Measurements from ENCODE around the gene SEPTIN12. TPM values are rescaled to one million over a fixed set of nuclear protein-coding genes. Genes with fewer than 3 reads are reported as not detected.

Gene SEPTIN12
- total RNA-seq, 4 donors from 2014 or later: 1.7 TPM; not detected in 3

- Histone ChIP-seq H3K27ac (replicated peaks in 1 of 4) (peak overlapping the region; percentile 86 to 91 (median 90)), H3K9me3 (no peaks in the 10 kb centered on the region), H3K4me1 (peaks cover 35 to 52% (median 40%) of the 10 kb centered on the region in 4 donors), H3K27me3 (no peaks in the 10 kb centered on the region), H3K4me3 (peak overlapping the region; percentile 89 to 95 (median 94)), H3K36me3 (peaks cover 4 to 26% (median 25%) of the 10 kb centered on the region in 4 donors)
- intact Hi-C loops (cut with DNase I): loop anchor here (5.0 kb wide), 3 partner anchors 34 to 79 kb away; partner anchors contain the start of genes GLYR1, ROGDI and UBN1
- WGBS: 54% methylated on average over 17 of the region's 17 CpGs
- TF ChIP-seq, protein P1, sequence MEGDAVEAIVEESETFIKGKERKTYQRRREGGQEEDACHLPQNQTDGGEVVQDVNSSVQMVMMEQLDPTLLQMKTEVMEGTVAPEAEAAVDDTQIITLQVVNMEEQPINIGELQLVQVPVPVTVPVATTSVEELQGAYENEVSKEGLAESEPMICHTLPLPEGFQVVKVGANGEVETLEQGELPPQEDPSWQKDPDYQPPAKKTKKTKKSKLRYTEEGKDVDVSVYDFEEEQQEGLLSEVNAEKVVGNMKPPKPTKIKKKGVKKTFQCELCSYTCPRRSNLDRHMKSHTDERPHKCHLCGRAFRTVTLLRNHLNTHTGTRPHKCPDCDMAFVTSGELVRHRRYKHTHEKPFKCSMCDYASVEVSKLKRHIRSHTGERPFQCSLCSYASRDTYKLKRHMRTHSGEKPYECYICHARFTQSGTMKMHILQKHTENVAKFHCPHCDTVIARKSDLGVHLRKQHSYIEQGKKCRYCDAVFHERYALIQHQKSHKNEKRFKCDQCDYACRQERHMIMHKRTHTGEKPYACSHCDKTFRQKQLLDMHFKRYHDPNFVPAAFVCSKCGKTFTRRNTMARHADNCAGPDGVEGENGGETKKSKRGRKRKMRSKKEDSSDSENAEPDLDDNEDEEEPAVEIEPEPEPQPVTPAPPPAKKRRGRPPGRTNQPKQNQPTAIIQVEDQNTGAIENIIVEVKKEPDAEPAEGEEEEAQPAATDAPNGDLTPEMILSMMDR (IDR thresholded peaks at IDR 0.05): no peak
- no peak for TF ChIP-seq EP300 (IDR thresholded peaks at IDR 0.05)
- TF ChIP-seq POLR2AphosphoS5 (IDR thresholded peaks at IDR 0.05): no peak
- no peak for TF ChIP-seq POLR2A (IDR thresholded peaks at IDR 0.05; ENCODE audit: low read depth)
- DNase-seq (ENCODE audit: extremely low spot score): no peak
Observed at GRCh38 chr16:4767872-4768548, 20.1 kb downstream of the SEPTIN12 start.

DNA sequence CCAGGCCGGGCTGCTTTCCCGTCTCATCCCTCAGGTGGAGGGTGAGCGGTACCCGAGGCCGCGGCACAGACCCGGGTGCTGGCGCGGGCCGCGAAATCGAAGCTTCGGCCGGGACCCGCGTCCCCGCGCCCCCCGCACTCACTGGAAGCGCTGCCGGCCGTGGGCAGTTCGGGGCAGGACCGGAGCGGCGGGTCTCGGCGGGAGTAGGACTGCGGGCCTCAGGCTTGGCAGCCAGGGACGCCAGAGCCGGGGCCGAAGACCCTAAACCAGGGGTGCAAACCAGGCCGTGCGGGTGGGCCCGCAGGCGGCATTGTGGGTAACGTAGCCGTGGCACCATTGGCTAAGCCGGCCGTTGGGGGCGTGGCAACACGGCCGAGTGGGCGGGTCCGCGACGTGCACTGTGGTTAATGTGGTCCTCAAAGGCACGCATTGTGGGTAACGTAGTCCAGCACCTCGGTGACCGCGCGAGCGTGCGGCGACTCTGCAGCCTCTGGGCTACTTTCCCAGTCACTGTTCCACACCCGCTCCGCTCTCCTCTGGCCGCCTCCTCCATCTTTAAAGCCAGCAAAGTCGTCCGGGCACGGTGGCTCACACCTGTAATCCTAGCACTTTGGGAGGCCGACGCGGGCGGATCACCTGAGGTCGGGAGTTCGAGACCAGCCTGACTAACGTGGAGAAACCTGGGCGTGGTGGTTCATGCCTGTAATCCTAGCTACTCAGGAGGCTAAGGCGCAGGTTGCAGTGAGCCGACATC lies 21.1 kb downstream of the SEPTIN12 start, which contains the start of gene ZNF500:
Gene ZNF500, minus strand, starts transcription at position 288 of the 754 bp plus-strand sequence. CDS start 1,184 bp downstream, outside the sequence.
- Histone ChIP-seq H3K9me3 (no peaks in the 10 kb centered on the region), H3K27me3 (no peaks in the 10 kb centered on the region), H3K4me3 (peak within 1 kb of the TSS; percentile 89 to 95 (median 94)), H3K4me1 (peaks cover 35 to 54% (median 43%) of the 10 kb centered on the region in 4 donors), H3K27ac (replicated peaks in 1 of 4) (peak within 1 kb of the TSS; percentile 86 to 91 (median 90)), H3K36me3 (peaks cover 10 to 35% (median 34%) of the 10 kb centered on the region in 4 donors)
- TF ChIP-seq EP300 (IDR thresholded peaks at IDR 0.05) (no peak), POLR2AphosphoS5 (IDR thresholded peaks at IDR 0.05) (peak; percentile 87 to 93), POLR2A (IDR thresholded peaks at IDR 0.05; ENCODE audit: low read depth) (no peak)
- TF ChIP-seq, protein P1 (IDR thresholded peaks at IDR 0.05): no peak
- WGBS: 6% methylated on average over 34 of the region's 72 CpGs
- DNase-seq (ENCODE audit: extremely low spot score): peak; percentile 100
- intact Hi-C loops (cut with DNase I): loop anchor here (5.0 kb wide), 3 partner anchors 35 to 80 kb away; partner anchors contain the start of genes GLYR1, ROGDI and UBN1

DNA sequence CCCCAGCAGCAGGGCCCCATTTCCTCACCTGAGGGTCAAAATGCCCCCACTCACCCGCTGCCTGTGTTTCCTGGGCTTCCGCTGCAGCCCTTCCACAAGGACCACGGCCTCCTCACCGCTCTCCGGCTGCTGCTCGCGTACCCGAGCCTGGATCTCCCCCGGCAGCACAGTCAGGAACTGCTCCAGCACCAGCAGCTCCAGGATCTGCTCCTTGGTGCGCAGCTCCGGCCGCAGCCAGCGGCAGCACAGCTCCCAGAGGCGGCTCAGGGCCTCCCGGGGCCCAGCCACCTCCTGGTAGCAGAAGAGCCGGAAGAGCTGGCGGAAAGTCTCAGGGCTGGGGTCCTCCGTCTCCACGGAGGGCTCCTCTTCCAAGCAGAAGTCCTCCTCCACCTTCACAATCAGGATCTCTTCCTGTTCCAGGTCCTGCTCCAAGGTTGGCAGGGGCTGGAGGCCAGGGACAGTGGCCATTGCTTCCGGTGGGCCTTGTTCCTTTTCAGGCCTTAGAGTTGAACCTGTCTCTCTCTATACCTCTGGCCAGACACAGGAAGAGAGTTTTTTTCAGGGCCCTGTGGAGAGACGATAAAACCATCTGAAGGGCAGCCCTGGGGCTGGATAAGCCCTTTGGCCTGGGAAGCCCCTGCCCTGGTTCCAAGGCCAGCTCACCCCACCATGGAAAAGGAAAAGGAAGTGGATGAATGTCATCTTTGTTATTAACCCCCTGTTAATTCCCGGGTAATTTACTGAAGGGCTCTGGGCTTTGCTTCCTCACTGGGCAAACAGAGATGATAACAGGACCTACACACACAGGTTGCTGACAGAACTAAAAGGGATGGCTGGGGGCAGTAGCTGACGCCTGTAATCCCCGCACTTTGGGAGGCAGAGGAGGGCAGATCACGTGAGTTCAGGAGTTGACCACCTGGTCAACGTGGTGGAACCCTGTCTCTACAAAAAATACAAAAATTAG lies 22.4 kb downstream of the SEPTIN12 start:
- intact Hi-C loops (cut with DNase I): loop anchor here (5.0 kb wide), 3 partner anchors 37 to 82 kb away; partner anchors contain the start of genes GLYR1, ROGDI and UBN1
- 72% methylated on average over 23 of the region's 26 CpGs for WGBS
- Histone ChIP-seq H3K9me3 (no peaks in the 10 kb centered on the region), H3K36me3 (peaks cover 20 to 47% (median 47%) of the 10 kb centered on the region in 4 donors), H3K27me3 (no peaks in the 10 kb centered on the region), H3K4me3 (peak overlapping the region; percentile 89 to 95 (median 94)), H3K4me1 (peaks cover 35 to 59% (median 43%) of the 10 kb centered on the region in 4 donors), H3K27ac (replicated peaks in 1 of 4) (peak overlapping the region; percentile 86 to 91 (median 90))
- TF ChIP-seq, protein P1 (IDR thresholded peaks at IDR 0.05): no peak
- no peak for TF ChIP-seq POLR2AphosphoS5 (IDR thresholded peaks at IDR 0.05)
- TF ChIP-seq POLR2A (IDR thresholded peaks at IDR 0.05; ENCODE audit: low read depth): no peak
- no peak for TF ChIP-seq EP300 (IDR thresholded peaks at IDR 0.05)
- no peak for DNase-seq (ENCODE audit: extremely low spot score)

DNA sequence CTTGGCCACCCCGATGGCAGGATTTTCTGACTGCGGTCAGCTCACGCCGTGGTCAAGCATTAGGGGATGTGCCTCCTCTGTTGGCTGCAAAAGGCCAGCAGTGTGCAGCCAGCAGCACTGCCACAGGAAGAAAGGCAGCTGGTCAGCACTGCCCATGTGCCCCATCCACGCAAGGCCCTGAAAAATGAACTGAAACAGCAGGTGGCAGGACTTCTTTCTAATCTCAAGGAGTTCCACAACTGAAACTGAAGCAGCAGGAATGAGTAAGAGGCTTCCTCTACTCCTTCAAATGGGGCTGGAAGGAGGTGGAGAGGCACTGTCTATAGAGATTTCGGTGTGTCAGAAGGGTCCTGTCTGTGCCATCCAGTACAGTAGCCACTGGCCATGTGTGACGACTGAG lies 24.4 kb downstream of the SEPTIN12 start:
- Histone ChIP-seq H3K4me1 (peaks cover 30 to 54% (median 38%) of the 10 kb centered on the region in 4 donors), H3K36me3 (peaks cover 37 to 67% (median 67%) of the 10 kb centered on the region in 4 donors), H3K27me3 (no peaks in the 10 kb centered on the region), H3K27ac (replicated peaks in 1 of 4) (no peak overlapping the region), H3K4me3 (no peak overlapping the region), H3K9me3 (no peaks in the 10 kb centered on the region)
- TF ChIP-seq, protein P1 (IDR thresholded peaks at IDR 0.05): no peak
- no peak for TF ChIP-seq POLR2AphosphoS5 (IDR thresholded peaks at IDR 0.05)
- TF ChIP-seq POLR2A (IDR thresholded peaks at IDR 0.05; ENCODE audit: low read depth): no peak
- TF ChIP-seq EP300 (IDR thresholded peaks at IDR 0.05): no peak
- intact Hi-C loops (cut with DNase I): no loop called here
- 77% methylated on average over 3 of the region's 7 CpGs for WGBS
- no peak for DNase-seq (ENCODE audit: extremely low spot score)

Measured in esophagus muscularis mucosa (tissue), 4 donors.